DND-41 (cell line): ENCODE data around the gene SEMA3A.
A peak's percentile ranks its signal among the peaks of the same experiment; 100 is the strongest.

ENCODE experiments used
- ATAC-seq: fragments of 200-7000 bp; cut with Tn5 transposase; 3 replicates; pipeline ENCODE4 v1.9.1; 2021; ENCODE audit warnings: low read depth; ENCODE audit not compliant: insufficient read depth
- DNase-seq: peaks from one replicate; pipeline ENCODE4 v3.0.0-alpha.2; 2020
- H2AFZ ChIP-seq: 2 replicates; pipeline ENCODE4 v1.6.0; 2012; ENCODE audit warnings: low read depth, low read length
- H3K27ac ChIP-seq: 2 replicates; pipeline ENCODE4 v1.5.1; 2012; ENCODE audit warnings: low read length, inconsistent platforms
- H3K27me3 ChIP-seq: fragments of 200-600 bp; sonication (generic); 2 replicates; pipeline ENCODE4 v1.6.0; 2012; ENCODE audit warnings: low read length, mild to moderate bottlenecking, inconsistent platforms; ENCODE audit not compliant: insufficient read depth, poor library complexity
- H3K36me3 ChIP-seq: 2 replicates; pipeline ENCODE4 v1.5.1; 2012; ENCODE audit warnings: low read length, inconsistent platforms; ENCODE audit not compliant: insufficient read depth
- H3K4me1 ChIP-seq: 2 replicates; pipeline ENCODE4 v1.5.1; 2012; ENCODE audit warnings: mild to moderate bottlenecking, low read length; ENCODE audit not compliant: insufficient read depth
- H3K4me2 ChIP-seq: 2 replicates; pipeline ENCODE4 v1.6.0; 2012; ENCODE audit warnings: mild to moderate bottlenecking, moderate library complexity, low read length, inconsistent platforms; ENCODE audit not compliant: insufficient read depth
- H3K4me3 ChIP-seq, 2 experiments: fragments of 200-600 bp in 1 of 2; shearing (Covaris generic) in 1 of 2; 2 replicates each; pipeline ENCODE4 v1.5.1; 2012 to 2016; ENCODE audit warnings: inconsistent platforms in 2 of 2, low read length in 2 of 2, mild to moderate bottlenecking in 2 of 2, low read depth in 1 of 2, moderate library complexity in 1 of 2
- H3K79me2 ChIP-seq: 2 replicates; pipeline ENCODE4 v1.6.0; 2012; ENCODE audit warnings: low read length, inconsistent platforms; ENCODE audit not compliant: insufficient read depth
- H3K9ac ChIP-seq: 2 replicates; pipeline ENCODE4 v1.6.0; 2012; ENCODE audit warnings: low read depth, mild to moderate bottlenecking, inconsistent platforms, low read length, moderate library complexity
- H3K9me3 ChIP-seq: 2 replicates; pipeline ENCODE4 v1.5.1; 2012; ENCODE audit warnings: low read length, moderate library complexity, mild to moderate bottlenecking, inconsistent platforms; ENCODE audit not compliant: insufficient read depth, severe bottlenecking
- H4K20me1 ChIP-seq: 2 replicates; pipeline ENCODE4 v1.6.0; 2012; ENCODE audit warnings: low read length; ENCODE audit not compliant: insufficient read depth
- EZH2 ChIP-seq: IDR thresholded peaks from 3 replicates; pipeline ENCODE4 v1.6.1; 2012; ENCODE audit warnings: borderline replicate concordance, low read depth, mild to moderate bottlenecking, moderate library complexity, low read length, inconsistent platforms; ENCODE audit not compliant: severe bottlenecking
- TF ChIP-seq, protein P1 (sequence below): IDR thresholded peaks from 2 replicates; pipeline ENCODE4 v1.5.1; 2012; ENCODE audit warnings: borderline replicate concordance, low read length, moderate library complexity, mild to moderate bottlenecking; ENCODE audit not compliant: poor library complexity, severe bottlenecking; ENCODE audit errors: extremely low read depth

The SEMA3A gene

DNA sequence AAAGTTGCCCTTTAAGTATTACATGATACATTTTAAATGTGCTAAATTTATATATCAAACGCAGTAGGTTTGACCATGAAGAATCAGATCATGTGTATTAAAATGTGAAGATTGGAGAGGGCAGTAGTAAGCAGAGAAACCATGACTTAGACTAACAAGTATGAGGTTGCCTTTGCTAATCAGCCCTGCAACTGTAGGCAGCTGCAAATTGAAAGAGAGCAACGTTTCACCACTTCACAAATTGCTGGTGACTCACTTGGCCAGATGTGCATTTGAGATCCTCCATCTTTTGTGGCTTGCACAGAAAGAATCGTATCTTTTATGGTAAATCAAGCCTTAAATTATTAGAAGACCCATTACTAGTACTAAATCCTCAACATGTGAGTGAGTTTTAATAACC, 10.1 kb upstream of the SEMA3A start:
- H3K27ac ChIP-seq = no peak overlapping the region
- ATAC-seq (peak; percentile 37; the same call in 2 of the 3 replicates), DNase-seq (no peak)
- TF ChIP-seq, protein P1, sequence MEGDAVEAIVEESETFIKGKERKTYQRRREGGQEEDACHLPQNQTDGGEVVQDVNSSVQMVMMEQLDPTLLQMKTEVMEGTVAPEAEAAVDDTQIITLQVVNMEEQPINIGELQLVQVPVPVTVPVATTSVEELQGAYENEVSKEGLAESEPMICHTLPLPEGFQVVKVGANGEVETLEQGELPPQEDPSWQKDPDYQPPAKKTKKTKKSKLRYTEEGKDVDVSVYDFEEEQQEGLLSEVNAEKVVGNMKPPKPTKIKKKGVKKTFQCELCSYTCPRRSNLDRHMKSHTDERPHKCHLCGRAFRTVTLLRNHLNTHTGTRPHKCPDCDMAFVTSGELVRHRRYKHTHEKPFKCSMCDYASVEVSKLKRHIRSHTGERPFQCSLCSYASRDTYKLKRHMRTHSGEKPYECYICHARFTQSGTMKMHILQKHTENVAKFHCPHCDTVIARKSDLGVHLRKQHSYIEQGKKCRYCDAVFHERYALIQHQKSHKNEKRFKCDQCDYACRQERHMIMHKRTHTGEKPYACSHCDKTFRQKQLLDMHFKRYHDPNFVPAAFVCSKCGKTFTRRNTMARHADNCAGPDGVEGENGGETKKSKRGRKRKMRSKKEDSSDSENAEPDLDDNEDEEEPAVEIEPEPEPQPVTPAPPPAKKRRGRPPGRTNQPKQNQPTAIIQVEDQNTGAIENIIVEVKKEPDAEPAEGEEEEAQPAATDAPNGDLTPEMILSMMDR = no peak
- no peak for TF ChIP-seq EZH2
- H2AFZ ChIP-seq = no peak overlapping the region
- H3K4me2 ChIP-seq = no peak overlapping the region
- H4K20me1 ChIP-seq = no peaks in the 10 kb centered on the region
- H3K9ac ChIP-seq = no peak overlapping the region
- no peaks in the 10 kb centered on the region for H3K79me2 ChIP-seq
- H3K9me3 ChIP-seq = no peaks in the 10 kb centered on the region
- no peaks in the 10 kb centered on the region for H3K36me3 ChIP-seq
- no peaks in the 10 kb centered on the region for H3K27me3 ChIP-seq
- no peak overlapping the region for H3K4me3 ChIP-seq
- no peaks in the 10 kb centered on the region for H3K4me1 ChIP-seq

DNA sequence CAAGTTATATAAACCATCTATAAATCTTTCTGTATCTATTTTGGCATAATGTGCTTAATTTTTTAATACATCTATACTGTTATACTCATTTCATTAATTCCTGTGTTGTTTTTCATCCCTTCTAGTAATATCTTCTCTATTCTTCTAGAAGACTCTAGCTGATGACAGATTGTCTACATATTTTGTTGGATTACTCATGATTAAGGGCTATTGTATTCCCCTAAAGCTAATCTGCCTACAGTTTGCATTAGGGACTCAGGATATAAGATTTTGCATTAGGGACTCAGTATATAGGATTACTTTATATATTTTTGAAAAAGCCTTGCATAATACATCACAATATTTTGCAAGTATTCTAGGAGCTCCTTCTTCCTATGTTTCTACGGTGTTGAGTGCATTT, 8.3 kb upstream of the SEMA3A start:
- no peak overlapping the region for H2AFZ ChIP-seq
- no peak overlapping the region for H3K9ac ChIP-seq
- no peak for DNase-seq
- no peaks in the 10 kb centered on the region for H3K79me2 ChIP-seq
- no peaks in the 10 kb centered on the region for H3K27me3 ChIP-seq
- H3K27ac ChIP-seq = no peak overlapping the region
- H4K20me1 ChIP-seq = no peaks in the 10 kb centered on the region
- H3K4me1 ChIP-seq = no peaks in the 10 kb centered on the region
- TF ChIP-seq, protein P1 = no peak
- no peaks in the 10 kb centered on the region for H3K36me3 ChIP-seq
- no peaks in the 10 kb centered on the region for H3K9me3 ChIP-seq
- no peak overlapping the region for H3K4me2 ChIP-seq
- no peak for ATAC-seq
- no peak overlapping the region for H3K4me3 ChIP-seq

DNA sequence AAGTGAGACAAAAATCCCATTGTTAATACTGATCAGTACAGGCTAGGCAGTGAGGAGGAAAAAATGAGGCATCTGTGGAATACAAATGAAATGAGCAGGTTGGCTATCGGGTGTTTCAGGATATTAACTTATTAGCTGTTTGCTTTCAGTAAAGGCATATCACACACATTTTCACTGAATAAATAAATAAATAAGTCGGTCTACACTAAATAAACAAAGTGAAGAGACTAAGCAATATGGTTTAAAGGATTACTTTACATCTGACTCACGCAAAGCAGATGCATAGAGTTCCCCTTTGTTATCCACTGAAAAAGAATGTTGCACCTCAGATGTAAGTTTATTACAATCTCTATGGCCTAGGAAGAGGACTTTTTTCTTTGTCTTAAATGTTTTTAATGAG, 6.3 kb upstream of the SEMA3A start:
- TF ChIP-seq, protein P1 = no peak
- TF ChIP-seq EZH2 = no peak
- no peak overlapping the region for H3K27ac ChIP-seq
- no peaks in the 10 kb centered on the region for H3K4me1 ChIP-seq
- H3K27me3 ChIP-seq = no peaks in the 10 kb centered on the region
- no peak overlapping the region for H3K4me2 ChIP-seq
- no peak overlapping the region for H3K9ac ChIP-seq
- H3K79me2 ChIP-seq = no peaks in the 10 kb centered on the region
- DNase-seq (no peak), ATAC-seq (no peak)
- H3K4me3 ChIP-seq = no peak overlapping the region
- H4K20me1 ChIP-seq = no peaks in the 10 kb centered on the region
- H3K36me3 ChIP-seq = no peaks in the 10 kb centered on the region
- no peak overlapping the region for H2AFZ ChIP-seq
- no peaks in the 10 kb centered on the region for H3K9me3 ChIP-seq

DNA sequence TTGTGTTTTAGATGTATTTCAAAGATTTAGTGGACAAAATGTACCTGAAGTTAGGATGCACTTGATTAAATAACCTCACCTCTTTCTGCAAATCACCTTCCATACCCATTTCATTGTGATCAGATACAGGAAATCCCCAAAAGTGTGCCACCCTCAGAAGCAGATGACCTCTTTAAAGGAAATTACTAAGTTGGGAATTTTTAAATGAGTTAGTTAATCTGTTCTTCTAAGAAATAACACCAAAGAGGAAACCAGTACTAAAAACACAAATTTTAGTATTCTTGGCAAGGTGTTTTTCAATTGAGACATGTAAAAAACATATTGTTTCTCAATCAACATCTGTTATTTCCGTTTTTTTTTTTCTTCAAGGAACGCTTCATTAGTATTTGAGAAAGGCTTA, 4.6 kb upstream of the SEMA3A start:
- H3K4me3 ChIP-seq = no peak overlapping the region
- H4K20me1 ChIP-seq = no peaks in the 10 kb centered on the region
- H3K4me2 ChIP-seq = no peak overlapping the region
- ATAC-seq (no peak), DNase-seq (no peak)
- H3K79me2 ChIP-seq = no peaks in the 10 kb centered on the region
- peaks cover 5% of the 10 kb centered on the region for H3K27me3 ChIP-seq
- no peaks in the 10 kb centered on the region for H3K9me3 ChIP-seq
- peaks cover 4% of the 10 kb centered on the region; the same call in 1 of the 2 replicates for H3K4me1 ChIP-seq
- TF ChIP-seq, protein P1 = no peak
- TF ChIP-seq EZH2 = no peak
- H2AFZ ChIP-seq = no peak overlapping the region
- no peak overlapping the region for H3K27ac ChIP-seq
- H3K9ac ChIP-seq = no peak overlapping the region
- no peaks in the 10 kb centered on the region for H3K36me3 ChIP-seq
